CD14-positive monocyte (primary cell): Measurements from ENCODE around the gene GPC5. TPM values are rescaled to one million over a fixed set of nuclear protein-coding genes. Genes with fewer than 3 reads are reported as not detected.
"Not testable (repeated sequence)": the region's sequence is repeated elsewhere in the genome, so short reads cannot be mapped to it uniquely, and the experiment has no call there.

Experiments
- DNase-seq, 3 donors: peaks; one replicate each; pipeline ENCODE4 v3.0.0-alpha.2; 2011 to 2022
- H2AFZ ChIP-seq: 2 replicates; pipeline ENCODE4 v1.6.0; 2012; ENCODE audit warnings: mild to moderate bottlenecking, low read depth, low read length, inconsistent platforms; ENCODE audit not compliant: insufficient read depth, poor library complexity, severe bottlenecking
- H3K27ac ChIP-seq, 2 donors: 1 replicate in 1 of 2; 2 replicates in 1 of 2; pipeline ENCODE4 v1.5.1; 2012 to 2013; ENCODE audit warnings: low read length in 2 of 2, control low read depth in 1 of 2, inconsistent platforms in 1 of 2, low read depth in 1 of 2, mild to moderate bottlenecking in 1 of 2
- H3K27me3 ChIP-seq, 2 donors: one replicate each; pipeline versions ENCODE4 v1.6.0 to v1.6.1; 2011 to 2013; ENCODE audit warnings: low read length in 2 of 2; ENCODE audit not compliant: control insufficient read depth in 2 of 2, insufficient read depth in 2 of 2
- H3K36me3 ChIP-seq, 2 donors: replicated peaks in 1 of 2; 1 replicate in 1 of 2; 2 replicates in 1 of 2; pipeline versions ENCODE4 v1.5.1 to v1.6.1; 2012 to 2013; ENCODE audit warnings: low read length in 2 of 2, control low read depth in 1 of 2, inconsistent platforms in 1 of 2, mild to moderate bottlenecking in 1 of 2; ENCODE audit not compliant: insufficient read depth in 2 of 2, control insufficient read depth in 1 of 2
- H3K4me1 ChIP-seq, 2 donors: 1 replicate in 1 of 2; 2 replicates in 1 of 2; pipeline versions ENCODE4 v1.5.1 to v1.6.1; 2012 to 2013; ENCODE audit warnings: low read length in 2 of 2, control low read depth in 1 of 2, inconsistent platforms in 1 of 2, mild to moderate bottlenecking in 1 of 2, moderate library complexity in 1 of 2; ENCODE audit not compliant: insufficient read depth in 2 of 2, control insufficient read depth in 1 of 2
- H3K4me2 ChIP-seq: replicated peaks from 2 replicates; pipeline ENCODE3; 2012; ENCODE audit warnings: low read length, moderate library complexity, mild to moderate bottlenecking; ENCODE audit not compliant: poor library complexity, severe bottlenecking; ENCODE audit errors: extremely low read depth
- H3K4me3 ChIP-seq, 3 experiments: fragments of 200-600 bp in 1 of 3; sonication (generic) in 1 of 3; replicated peaks in 1 of 3; 1 replicate in 2 of 3; 2 replicates in 1 of 3; pipeline ENCODE4 v1.5.1; 2011 to 2013; ENCODE audit warnings: low read length in 3 of 3, mild to moderate bottlenecking in 3 of 3, control low read depth in 2 of 3, low read depth in 2 of 3, inconsistent platforms in 1 of 3, moderate library complexity in 1 of 3
- H3K79me2 ChIP-seq: 2 replicates; pipeline ENCODE4 v1.6.0; 2012; ENCODE audit warnings: mild to moderate bottlenecking, control low read depth, inconsistent platforms, low read length, moderate library complexity; ENCODE audit not compliant: insufficient read depth
- H3K9ac ChIP-seq: 2 replicates; pipeline ENCODE4 v1.6.0; 2017; ENCODE audit warnings: low read length, mild to moderate bottlenecking; ENCODE audit not compliant: insufficient read depth, poor library complexity, severe bottlenecking
- H3K9me3 ChIP-seq, 2 donors: replicated peaks in 1 of 2; 1 replicate in 1 of 2; 2 replicates in 1 of 2; pipeline versions ENCODE4 v1.5.1 to v1.6.1; 2012 to 2013; ENCODE audit warnings: low read length in 2 of 2, control low read depth in 1 of 2; ENCODE audit not compliant: control insufficient read depth in 1 of 2, insufficient read depth in 1 of 2
- H4K20me1 ChIP-seq: 2 replicates; pipeline ENCODE4 v1.6.0; 2012; ENCODE audit warnings: mild to moderate bottlenecking, low read length, control low read depth, moderate library complexity; ENCODE audit not compliant: insufficient read depth
- H3K27ac Mint-ChIP-seq, 7 donors: one replicate each; pipeline ENCODE4 v1.8.0; 2020; ENCODE audit warnings: mild to moderate bottlenecking in 7 of 7, mixed read lengths in 7 of 7, moderate library complexity in 6 of 7, inconsistent platforms in 2 of 7
- H3K27me3 Mint-ChIP-seq, 3 donors: one replicate each; pipeline ENCODE4 v1.8.0; 2021 to 2022; ENCODE audit warnings: low read depth in 3 of 3, mild to moderate bottlenecking in 3 of 3, mixed read lengths in 3 of 3, moderate library complexity in 3 of 3, inconsistent platforms in 1 of 3
- H3K36me3 Mint-ChIP-seq, 2 donors: one replicate each; pipeline ENCODE4 v1.8.0; 2020; ENCODE audit warnings: mixed read lengths in 2 of 2, inconsistent platforms in 1 of 2, mild to moderate bottlenecking in 1 of 2
- H3K4me1 Mint-ChIP-seq: one replicate; pipeline ENCODE4 v1.8.0; 2020; ENCODE audit warnings: mild to moderate bottlenecking, mixed read lengths
- H3K4me3 Mint-ChIP-seq, 2 donors: one replicate each; pipeline ENCODE4 v1.8.0; 2020; ENCODE audit warnings: mild to moderate bottlenecking in 2 of 2, mixed read lengths in 2 of 2, moderate library complexity in 1 of 2
- H3K9me3 Mint-ChIP-seq, 7 donors: one replicate each; pipeline ENCODE4 v1.8.0; 2020 to 2022; ENCODE audit warnings: mixed read lengths in 7 of 7, mild to moderate bottlenecking in 6 of 7, moderate library complexity in 6 of 7, inconsistent platforms in 2 of 7
- CTCF ChIP-seq: fragments of 200-600 bp; IDR thresholded peaks from one replicate; pipeline ENCODE4 v1.8.0; 2022; ENCODE audit warnings: antibody characterized with exemption, mild to moderate bottlenecking
- WGBS: methylation state at CpG from one replicate; pipeline ENCODE4 v1.1.5; 2013; ENCODE audit warnings: missing lambda C conversion rate; ENCODE audit not compliant: insufficient coverage; 5-methylcytosine and 5-hydroxymethylcytosine counted together
- intact Hi-C, 2 donors: fragments of 100-400 bp; cut with micrococcal nuclease; formaldehyde crosslinking; loops; one replicate each; pipeline versions ENCODE4 v1.15.0 to v1.15.1; 2023
- polyA plus RNA-seq, 3 donors: library from polyadenylated mRNA; depleted of rRNA in 1 of 3; unstranded in 2 of 3; stranded (reverse) in 1 of 3; fragments of 300-500 nt in 2 of 3; fragments of >200 nt in 1 of 3; fragmentation: Illumina TruSeq in 2 of 3; gene quantifications; 1 replicate in 2 of 3; 2 replicates in 1 of 3; pipeline ENCODE4 v1.2.3, GENCODE V29; 2012 to 2021

The GPC5 gene
- polyA plus RNA-seq, 3 donors: not detected

GRCh38 chr13:91408971-91409370 is 10.6 kb downstream of the GPC5 start:
- no peak for DNase-seq
- Histone ChIP-seq H4K20me1 (no peaks in the 10 kb centered on the region), H3K4me1 (no peaks in the 10 kb centered on the region), H3K9me3 (no peaks in the 10 kb centered on the region), H3K4me3 (no peak overlapping the region), H3K36me3 (no peaks in the 10 kb centered on the region), H2AFZ (no peak overlapping the region), H3K9ac (no peak overlapping the region), H3K4me2 (no peak overlapping the region), H3K79me2 (no peaks in the 10 kb centered on the region), H3K27me3 (no peaks in the 10 kb centered on the region), H3K27ac (no peak overlapping the region)
- TF ChIP-seq CTCF: no peak
- no CpG with 5 or more reads among the region's 2 CpGs for WGBS
- Mint-ChIP-seq H3K4me3 (no peak overlapping the region), H3K36me3 (no peaks in the 10 kb centered on the region), H3K27ac (no peak overlapping the region), H3K9me3 (peaks cover 0 to 3% (median 0%) of the 10 kb centered on the region in 7 donors), H3K27me3 (peaks cover 0 to 5% (median 0%) of the 10 kb centered on the region in 3 donors), H3K4me1 (no peaks in the 10 kb centered on the region)
- intact Hi-C loops: loop anchor here in 1 of 2 donors (10.0 kb wide), 1 partner anchor 64 kb away; the partner anchor contains the start of gene MIR17HG

GRCh38 chr13:91416579-91416978 is 18.2 kb downstream of the GPC5 start:
- H3K27ac ChIP-seq, H3K36me3 Mint-ChIP-seq, H3K4me2 ChIP-seq, H3K27me3 Mint-ChIP-seq, H3K27ac Mint-ChIP-seq, H3K9me3 ChIP-seq, H4K20me1 ChIP-seq, H3K4me3 ChIP-seq, H3K4me3 Mint-ChIP-seq, DNase-seq, intact Hi-C loops, H3K4me1 ChIP-seq, H2AFZ ChIP-seq, H3K9me3 Mint-ChIP-seq, H3K36me3 ChIP-seq, H3K27me3 ChIP-seq, H3K79me2 ChIP-seq, H3K9ac ChIP-seq, H3K4me1 Mint-ChIP-seq: not testable (repeated sequence)
- WGBS: no CpG with 5 or more reads among the region's 5 CpGs
